ENCODE data around the gene FEZ2. TPM values are rescaled to one million over a fixed set of nuclear protein-coding genes. Genes with fewer than 3 reads are reported as not detected.

The FEZ2 gene
- total RNA-seq, 1 donor, result 11.9 TPM

DNA sequence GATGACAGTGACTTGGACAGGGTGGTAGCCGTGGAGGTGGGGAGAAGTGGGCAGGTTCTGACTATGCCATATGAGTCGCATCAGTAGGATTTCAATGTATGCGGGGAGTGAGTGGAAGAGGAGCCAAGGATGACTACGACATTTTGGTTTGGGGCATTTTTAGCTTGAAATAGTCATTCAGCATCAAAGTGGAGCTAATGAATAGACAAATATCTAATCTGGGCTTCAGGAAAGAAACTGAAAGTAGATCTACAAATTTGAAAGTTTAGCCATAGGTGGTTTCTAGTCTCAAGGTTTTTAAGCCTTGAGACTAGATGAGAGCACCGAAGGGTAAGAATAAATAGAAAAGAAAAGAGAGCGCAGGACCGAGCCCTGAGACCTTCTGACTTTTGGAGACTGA, 58.3 kb downstream of the FEZ2 start:
- H3K27me3 ChIP-seq (ENCODE audit: insufficient read depth, low read length), result no peaks in the 10 kb centered on the region
- H3K4me1 ChIP-seq (ENCODE audit: insufficient read depth, low read length), result no peaks in the 10 kb centered on the region
- no peak overlapping the region for H3K4me3 ChIP-seq (ENCODE audit: low read length)
- no peaks in the 10 kb centered on the region for H3K9me3 ChIP-seq (ENCODE audit: low read depth, low read length)

DNA sequence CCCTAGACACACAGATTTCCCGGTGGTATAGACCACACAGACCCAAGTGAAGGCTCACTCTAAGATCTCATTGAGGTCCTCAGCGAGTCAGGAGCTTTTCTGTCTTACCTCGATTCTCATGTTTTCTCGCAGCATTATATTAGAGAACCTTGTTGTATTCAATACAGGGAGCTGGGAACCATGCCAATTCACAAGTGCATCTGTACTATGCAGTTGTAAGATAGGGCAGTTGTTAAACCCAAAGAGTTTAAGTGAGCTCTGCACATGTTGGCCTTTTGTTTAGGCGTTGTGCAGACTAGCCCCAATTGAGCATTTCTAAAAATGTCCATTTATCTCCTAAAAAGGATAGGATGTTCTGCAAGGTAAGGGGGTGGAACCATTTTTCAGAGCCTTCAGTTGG, 59.6 kb downstream of the FEZ2 start:
- no peak overlapping the region for H3K4me3 ChIP-seq (ENCODE audit: low read length)
- no peaks in the 10 kb centered on the region for H3K4me1 ChIP-seq (ENCODE audit: insufficient read depth, low read length)
- H3K27me3 ChIP-seq (ENCODE audit: insufficient read depth, low read length), result no peaks in the 10 kb centered on the region

GRCh38 chr2:36536776-36537175, 61.2 kb downstream of the FEZ2 start:
- H3K4me1 ChIP-seq (ENCODE audit: insufficient read depth, low read length), result no peaks in the 10 kb centered on the region
- H3K27me3 ChIP-seq (ENCODE audit: insufficient read depth, low read length), result no peaks in the 10 kb centered on the region
- no peak overlapping the region for H3K4me3 ChIP-seq (ENCODE audit: low read length)
- no peaks in the 10 kb centered on the region for H3K9me3 ChIP-seq (ENCODE audit: low read depth, low read length)

More for the DNA sequence above, 59.6 kb downstream of the FEZ2 start:
- H3K9me3 ChIP-seq (ENCODE audit: low read depth, low read length), result no peaks in the 10 kb centered on the region

- no peaks in the 10 kb centered on the region for H3K9me3 ChIP-seq (ENCODE audit: low read depth, low read length)
- no peaks in the 10 kb centered on the region for H3K27me3 ChIP-seq (ENCODE audit: insufficient read depth, low read length)
- peaks cover 11% of the 10 kb centered on the region for H3K4me1 ChIP-seq (ENCODE audit: insufficient read depth, low read length)
- no peak overlapping the region for H3K4me3 ChIP-seq (ENCODE audit: low read length)
These were observed 62.9 kb downstream of the FEZ2 start for GRCh38 chr2:36535099-36535498.

DNA sequence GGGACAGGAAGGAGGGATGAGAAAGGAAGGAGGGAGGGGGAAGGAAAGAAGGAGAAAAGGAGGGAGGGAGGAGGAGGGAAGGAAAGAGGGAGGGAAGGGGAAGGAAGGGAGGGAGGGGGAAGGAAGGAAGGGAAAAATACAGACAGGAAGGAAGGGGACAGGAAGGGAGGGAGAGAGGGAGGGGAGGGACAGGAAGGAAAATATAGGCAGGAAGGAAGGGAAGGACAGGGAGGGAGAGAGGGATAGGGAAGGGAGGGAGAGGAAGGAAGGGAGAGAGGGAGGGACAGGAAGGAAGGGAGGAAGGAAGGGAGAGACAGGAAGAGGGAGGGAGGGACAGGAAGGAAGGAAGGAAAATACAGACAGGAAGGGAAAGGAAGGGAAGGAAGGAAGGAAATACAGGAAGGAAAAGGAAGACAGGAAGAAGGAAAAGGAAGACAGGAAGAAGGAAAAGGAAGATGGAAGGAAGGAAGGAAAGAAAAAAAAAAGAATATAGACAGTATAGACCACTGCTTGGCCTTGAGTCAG, 63.6 kb downstream of the FEZ2 start:
- Histone ChIP-seq H3K27me3 (ENCODE audit: insufficient read depth, low read length) (no peaks in the 10 kb centered on the region), H3K9me3 (ENCODE audit: low read depth, low read length) (no peaks in the 10 kb centered on the region), H3K4me3 (ENCODE audit: low read length) (no peak overlapping the region)

DNA sequence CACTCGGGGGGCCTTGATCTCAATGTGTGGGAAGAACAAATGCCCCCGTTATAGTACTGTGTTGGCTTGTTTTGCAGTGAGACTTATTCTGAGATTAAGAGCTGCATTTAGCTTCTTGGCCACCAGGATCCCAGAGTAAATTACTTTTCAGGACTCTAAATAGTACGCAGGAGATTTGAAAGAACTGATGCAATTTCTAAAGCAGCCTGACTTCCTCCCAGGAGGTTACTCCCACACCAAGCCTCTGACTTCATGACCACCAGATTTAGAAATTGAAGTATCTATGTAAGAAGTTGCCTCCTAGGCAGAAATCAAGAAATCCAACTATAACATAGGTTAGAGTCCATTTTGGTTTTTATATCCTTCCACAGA, 67.0 kb downstream of the FEZ2 start:
- H3K27me3 ChIP-seq (ENCODE audit: insufficient read depth, low read length), result no peaks in the 10 kb centered on the region
- H3K4me3 ChIP-seq (ENCODE audit: low read length), result no peak overlapping the region
- no peaks in the 10 kb centered on the region for H3K9me3 ChIP-seq (ENCODE audit: low read depth, low read length)
- H3K4me1 ChIP-seq (ENCODE audit: insufficient read depth, low read length), result peaks cover 11% of the 10 kb centered on the region

More for the DNA sequence above, 63.6 kb downstream of the FEZ2 start:
- peaks cover 11% of the 10 kb centered on the region for H3K4me1 ChIP-seq (ENCODE audit: insufficient read depth, low read length)

DNA sequence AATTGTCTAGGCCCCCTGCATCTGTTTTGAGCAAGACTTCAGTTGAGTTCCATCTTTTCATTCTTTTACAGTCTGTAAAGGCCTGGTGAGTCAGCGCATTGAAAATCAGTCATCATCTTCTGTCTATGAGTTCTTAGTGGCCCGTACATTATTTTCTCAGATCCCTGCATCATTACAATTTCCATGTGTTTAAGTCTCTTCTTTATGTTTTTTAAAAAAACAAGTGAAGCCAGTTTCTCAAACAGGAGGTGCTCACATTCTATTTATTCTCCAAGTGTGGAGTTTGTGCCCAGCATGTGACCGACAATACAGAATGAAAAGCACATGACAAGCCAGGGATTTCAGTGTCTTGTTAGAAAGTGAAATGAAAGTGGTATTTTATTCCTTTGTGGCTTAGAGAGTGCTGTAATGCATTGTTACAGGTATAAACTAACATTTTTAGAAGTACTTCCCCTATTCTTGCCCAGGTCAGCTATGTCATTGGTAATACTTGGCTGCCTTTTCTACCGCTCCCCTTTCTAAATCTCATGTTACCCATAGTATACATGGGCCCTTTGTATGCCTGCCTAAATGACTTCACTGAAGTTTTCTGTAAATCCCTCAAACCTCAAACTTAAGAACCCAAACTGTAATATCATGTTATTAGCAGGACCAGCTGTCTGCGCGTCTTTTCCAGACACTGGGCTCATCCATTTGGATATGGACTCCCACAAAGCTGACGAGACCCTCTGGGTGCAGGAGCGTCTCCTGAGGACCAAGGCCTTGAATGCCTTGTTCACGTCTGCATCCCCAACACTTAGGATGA, 67.6 kb downstream of the FEZ2 start:
- Histone ChIP-seq H3K4me3 (ENCODE audit: low read length) (no peak overlapping the region), H3K27me3 (ENCODE audit: insufficient read depth, low read length) (no peaks in the 10 kb centered on the region), H3K4me1 (ENCODE audit: insufficient read depth, low read length) (peaks cover 11% of the 10 kb centered on the region), H3K9me3 (ENCODE audit: low read depth, low read length) (no peaks in the 10 kb centered on the region)

GRCh38 chr2:36528766-36529392, 69.1 kb downstream of the FEZ2 start:
- H3K9me3 ChIP-seq (ENCODE audit: low read depth, low read length), result no peaks in the 10 kb centered on the region
- H3K4me1 ChIP-seq (ENCODE audit: insufficient read depth, low read length), result peaks cover 11% of the 10 kb centered on the region
- H3K27me3 ChIP-seq (ENCODE audit: insufficient read depth, low read length), result no peaks in the 10 kb centered on the region
- no peak overlapping the region for H3K4me3 ChIP-seq (ENCODE audit: low read length)

- Histone ChIP-seq H3K4me1 (ENCODE audit: insufficient read depth, low read length) (peaks cover 11% of the 10 kb centered on the region), H3K9me3 (ENCODE audit: low read depth, low read length) (no peaks in the 10 kb centered on the region), H3K4me3 (ENCODE audit: low read length) (no peak overlapping the region), H3K27me3 (ENCODE audit: insufficient read depth, low read length) (no peaks in the 10 kb centered on the region)
These were observed 69.7 kb downstream of the FEZ2 start for GRCh38 chr2:36528274-36528673.

DNA sequence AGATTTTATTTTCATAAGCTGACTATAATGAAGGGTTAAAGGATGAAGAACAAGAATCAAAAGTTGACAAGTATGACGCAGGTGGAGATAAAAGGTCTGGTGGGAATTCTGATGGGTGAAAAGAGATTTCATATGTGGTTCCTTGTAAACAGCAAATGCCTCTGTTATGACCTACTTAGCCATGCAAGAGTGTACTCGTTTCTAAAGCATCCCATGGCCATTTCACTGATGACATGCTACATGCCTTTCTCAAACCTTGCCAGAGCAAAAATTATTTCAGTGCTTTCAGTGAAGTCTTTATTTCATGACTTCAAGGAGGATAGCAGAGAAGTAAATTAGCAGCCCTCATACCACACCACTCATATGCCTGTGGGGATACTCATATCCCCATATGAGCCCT, 71.7 kb downstream of the FEZ2 start:
- Histone ChIP-seq H3K4me1 (ENCODE audit: insufficient read depth, low read length) (peaks cover 9% of the 10 kb centered on the region), H3K27me3 (ENCODE audit: insufficient read depth, low read length) (no peaks in the 10 kb centered on the region), H3K9me3 (ENCODE audit: low read depth, low read length) (no peaks in the 10 kb centered on the region), H3K4me3 (ENCODE audit: low read length) (no peak overlapping the region)

DNA sequence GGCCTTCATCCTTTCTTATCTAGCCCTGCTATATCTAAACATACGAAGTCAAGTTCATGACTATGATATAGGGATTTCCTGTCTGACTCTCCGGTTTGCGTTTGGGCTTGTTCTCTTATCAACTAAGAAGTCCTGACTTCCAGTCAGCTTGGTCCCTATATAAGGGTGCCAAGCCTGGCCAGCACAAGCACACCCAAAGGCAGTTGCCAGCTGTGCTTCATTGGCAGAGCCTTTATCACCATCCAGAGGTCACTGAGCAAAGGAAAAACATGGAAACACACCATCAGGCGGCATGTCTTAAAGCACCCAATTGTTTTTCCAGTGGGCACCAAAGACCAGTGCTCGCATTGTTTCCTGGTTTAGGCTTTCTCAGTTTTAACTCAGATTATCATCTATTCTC, 72.7 kb downstream of the FEZ2 start:
- Histone ChIP-seq H3K9me3 (ENCODE audit: low read depth, low read length) (no peaks in the 10 kb centered on the region), H3K4me1 (ENCODE audit: insufficient read depth, low read length) (no peaks in the 10 kb centered on the region), H3K27me3 (ENCODE audit: insufficient read depth, low read length) (no peaks in the 10 kb centered on the region), H3K4me3 (ENCODE audit: low read length) (no peak overlapping the region)

GRCh38 chr2:36523153-36523552, 74.8 kb downstream of the FEZ2 start:
- Histone ChIP-seq H3K4me1 (ENCODE audit: insufficient read depth, low read length) (peaks cover 4% of the 10 kb centered on the region), H3K9me3 (ENCODE audit: low read depth, low read length) (no peaks in the 10 kb centered on the region), H3K4me3 (ENCODE audit: low read length) (no peak overlapping the region), H3K27me3 (ENCODE audit: insufficient read depth, low read length) (no peaks in the 10 kb centered on the region)

DNA sequence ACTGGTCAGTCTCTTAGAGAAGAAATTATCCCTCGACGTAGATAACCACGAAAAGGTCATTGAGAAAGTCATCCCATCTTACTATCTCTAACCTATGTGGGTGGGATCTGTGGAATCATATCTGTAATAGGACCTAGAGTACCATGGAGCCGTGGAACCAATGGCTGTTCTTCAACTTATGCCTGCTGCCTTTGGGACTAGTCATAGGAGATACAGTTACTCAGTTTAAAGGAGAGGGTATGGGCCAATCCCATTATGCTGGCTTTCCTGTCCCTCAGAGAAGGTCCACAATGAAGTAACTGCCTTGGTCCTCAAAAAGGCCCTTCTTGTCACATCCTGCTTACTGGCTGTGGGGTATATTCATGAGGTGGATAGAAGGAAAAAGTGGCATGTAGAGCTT, 77.5 kb downstream of the FEZ2 start:
- no peak overlapping the region for H3K4me3 ChIP-seq (ENCODE audit: low read length)
- no peaks in the 10 kb centered on the region for H3K27me3 ChIP-seq (ENCODE audit: insufficient read depth, low read length)
- no peaks in the 10 kb centered on the region for H3K9me3 ChIP-seq (ENCODE audit: low read depth, low read length)
- H3K4me1 ChIP-seq (ENCODE audit: insufficient read depth, low read length), result peaks cover 4% of the 10 kb centered on the region

DNA sequence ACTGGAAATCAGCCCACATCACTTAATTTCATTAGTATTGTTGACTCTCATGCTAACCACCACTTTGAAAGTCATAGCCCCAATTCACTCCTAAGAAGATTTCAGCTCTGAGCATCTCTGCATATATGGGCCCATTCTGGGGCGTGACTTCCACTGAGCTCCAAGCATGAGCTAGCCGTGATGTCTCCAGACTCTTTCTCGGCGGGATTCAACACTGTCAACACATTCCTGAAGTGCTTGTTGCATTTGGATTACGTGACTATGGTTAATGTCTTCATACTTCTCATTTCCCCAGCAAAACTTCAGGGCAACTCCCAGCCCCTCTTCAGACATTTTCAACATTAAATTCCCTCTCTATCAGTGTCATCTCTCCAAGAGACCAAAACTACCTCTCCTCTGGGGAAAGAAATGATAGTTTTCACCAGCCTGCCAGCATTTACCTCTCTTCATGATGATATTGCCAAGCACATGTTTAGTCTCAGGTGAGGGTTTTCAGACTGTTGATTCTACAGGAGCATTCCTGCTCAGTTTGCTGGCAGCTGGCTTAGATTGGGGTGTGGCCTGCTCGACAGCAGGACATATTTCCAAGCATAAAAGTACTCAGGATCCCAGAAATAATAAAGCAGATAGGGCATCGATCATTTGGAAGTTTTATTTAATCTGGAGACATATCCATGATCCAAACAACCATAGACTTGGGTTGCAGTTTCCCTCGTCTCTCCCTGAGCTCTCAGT, 81.7 kb downstream of the FEZ2 start:
- Histone ChIP-seq H3K4me3 (ENCODE audit: low read length) (no peak overlapping the region), H3K9me3 (ENCODE audit: low read depth, low read length) (no peaks in the 10 kb centered on the region), H3K4me1 (ENCODE audit: insufficient read depth, low read length) (peaks cover 4% of the 10 kb centered on the region), H3K27me3 (ENCODE audit: insufficient read depth, low read length) (no peaks in the 10 kb centered on the region)

- Histone ChIP-seq H3K9me3 (ENCODE audit: low read depth, low read length) (no peaks in the 10 kb centered on the region), H3K4me1 (ENCODE audit: insufficient read depth, low read length) (peaks cover 4% of the 10 kb centered on the region), H3K27me3 (ENCODE audit: insufficient read depth, low read length) (no peaks in the 10 kb centered on the region), H3K4me3 (ENCODE audit: low read length) (no peak overlapping the region)
These were observed 82.4 kb downstream of the FEZ2 start for GRCh38 chr2:36515538-36515937.
